ENCODE results near the gene TTI1. TPM values are rescaled to one million over a fixed set of nuclear protein-coding genes. Genes with fewer than 3 reads are reported as not detected.

The TTI1 gene
- total RNA-seq, 1 donor from 2014 or later: 43.8 TPM

GRCh38 chr20:37946946-37947345, 86.3 kb downstream of the TTI1 start:
- H3K4me1 Mint-ChIP-seq (ENCODE audit: unreplicated experiment): no peaks in the 10 kb centered on the region
- H3K4me3 Mint-ChIP-seq: no peak overlapping the region
- no peak overlapping the region for H3K27ac Mint-ChIP-seq
- peaks cover 5% of the 10 kb centered on the region for H3K27me3 Mint-ChIP-seq
- peaks cover 4% of the 10 kb centered on the region for H3K36me3 Mint-ChIP-seq
- TF ChIP-seq CTCF (conservative IDR thresholded peaks at IDR 0.05): no peak
- H3K9me3 Mint-ChIP-seq: peaks cover 6% of the 10 kb centered on the region
- DNase-seq (ENCODE audit: extremely low spot score, unreplicated experiment): no peak

- peak; percentile 53 for DNase-seq (ENCODE audit: extremely low spot score, unreplicated experiment)
- Mint-ChIP-seq H3K9me3 (peaks cover 6% of the 10 kb centered on the region), H3K27ac (no peak overlapping the region), H3K27me3 (peaks cover 5% of the 10 kb centered on the region), H3K36me3 (peaks cover 4% of the 10 kb centered on the region), H3K4me3 (no peak overlapping the region), H3K4me1 (ENCODE audit: unreplicated experiment) (no peaks in the 10 kb centered on the region)
- no peak for TF ChIP-seq CTCF (conservative IDR thresholded peaks at IDR 0.05)
These were observed 88.1 kb downstream of the TTI1 start for GRCh38 chr20:37945091-37945547.

- Mint-ChIP-seq H3K9me3 (peaks cover 6% of the 10 kb centered on the region), H3K27ac (no peak overlapping the region), H3K4me1 (ENCODE audit: unreplicated experiment) (peaks cover 2% of the 10 kb centered on the region), H3K4me3 (no peak overlapping the region), H3K36me3 (peaks cover 4% of the 10 kb centered on the region), H3K27me3 (peaks cover 5% of the 10 kb centered on the region)
- DNase-seq (ENCODE audit: extremely low spot score, unreplicated experiment): peak; percentile 49
- no peak for TF ChIP-seq CTCF (conservative IDR thresholded peaks at IDR 0.05)
These were observed 88.7 kb downstream of the TTI1 start for GRCh38 chr20:37944456-37944981.

- Mint-ChIP-seq H3K9me3 (peaks cover 6% of the 10 kb centered on the region), H3K27me3 (peaks cover 3% of the 10 kb centered on the region), H3K4me1 (ENCODE audit: unreplicated experiment) (peaks cover 4% of the 10 kb centered on the region), H3K27ac (no peak overlapping the region), H3K36me3 (peaks cover 2% of the 10 kb centered on the region), H3K4me3 (no peak overlapping the region)
- TF ChIP-seq CTCF (conservative IDR thresholded peaks at IDR 0.05): no peak
- peak; percentile 62 for DNase-seq (ENCODE audit: extremely low spot score, unreplicated experiment)
These were observed 89.5 kb downstream of the TTI1 start for GRCh38 chr20:37943501-37944455.

GRCh38 chr20:37943033-37943432, 90.2 kb downstream of the TTI1 start:
- Mint-ChIP-seq H3K27me3 (no peaks in the 10 kb centered on the region), H3K27ac (no peak overlapping the region), H3K4me3 (no peak overlapping the region), H3K4me1 (ENCODE audit: unreplicated experiment) (peaks cover 4% of the 10 kb centered on the region), H3K36me3 (no peaks in the 10 kb centered on the region), H3K9me3 (peaks cover 5% of the 10 kb centered on the region)
- peak; percentile 52 for DNase-seq (ENCODE audit: extremely low spot score, unreplicated experiment)
- no peak for TF ChIP-seq CTCF (conservative IDR thresholded peaks at IDR 0.05)
